ENCODE results near the gene GRAMD1B.

GRAMD1B gene

GRCh38 chr11:123470842-123471241 lies 40.8 kb downstream of the GRAMD1B start:
- no peak for TF ChIP-seq CTCF (IDR thresholded peaks at IDR 0.05; ENCODE audit: insufficient read depth, missing control alignments)
- FAIRE-seq: no peak
- DNase-seq (ENCODE audit: insufficient read length, low spot score): no peak

- TF ChIP-seq CTCF (IDR thresholded peaks at IDR 0.05; ENCODE audit: insufficient read depth, missing control alignments): no peak
- FAIRE-seq (no peak), DNase-seq (ENCODE audit: insufficient read length, low spot score) (no peak)
Measured at GRCh38 chr11:123472236-123472935, 42.3 kb downstream of the GRAMD1B start.

- no peak for TF ChIP-seq CTCF (IDR thresholded peaks at IDR 0.05; ENCODE audit: insufficient read depth, missing control alignments)
- no peak for DNase-seq (ENCODE audit: insufficient read length, low spot score)
- no peak for FAIRE-seq
Measured at GRCh38 chr11:123473941-123474677, 44.0 kb downstream of the GRAMD1B start.

- DNase-seq (ENCODE audit: insufficient read length, low spot score) (no peak), FAIRE-seq (no peak)
- TF ChIP-seq CTCF (IDR thresholded peaks at IDR 0.05; ENCODE audit: insufficient read depth, missing control alignments): no peak
Measured at GRCh38 chr11:123474994-123475393, 44.9 kb downstream of the GRAMD1B start.

GRCh38 chr11:123475469-123475868 lies 45.4 kb downstream of the GRAMD1B start:
- no peak for TF ChIP-seq CTCF (IDR thresholded peaks at IDR 0.05; ENCODE audit: insufficient read depth, missing control alignments)
- FAIRE-seq (no peak), DNase-seq (ENCODE audit: insufficient read length, low spot score) (no peak)

GRCh38 chr11:123477205-123477907 lies 47.3 kb downstream of the GRAMD1B start:
- DNase-seq (ENCODE audit: insufficient read length, low spot score) (no peak), FAIRE-seq (no peak)
- TF ChIP-seq CTCF (IDR thresholded peaks at IDR 0.05; ENCODE audit: insufficient read depth, missing control alignments): no peak

Measured in D721Med (cell line).